ENCODE results near the gene GLDC.
"Not testable (repeated sequence)": the region's sequence is repeated elsewhere in the genome, so short reads cannot be mapped to it uniquely, and the experiment has no call there.

Gene GLDC

GRCh38 chr9:6644346-6645104 is 1.0 kb downstream of the GLDC start:
- DNase-seq (no peak), ATAC-seq (replicated peaks) (no peak)
- no peaks in the 10 kb centered on the region for H3K9me3 Mint-ChIP-seq
- H3K4me3 Mint-ChIP-seq, result peak overlapping the region; percentile 85 to 88
- H3K27ac Mint-ChIP-seq, result no peak overlapping the region
- H3K4me1 Mint-ChIP-seq, result peaks cover 19 to 47% of the 10 kb centered on the region in 2 donors
- H3K36me3 Mint-ChIP-seq, result peaks cover 6 to 21% of the 10 kb centered on the region in 2 donors
- peaks cover 38 to 45% of the 10 kb centered on the region in 2 donors for H3K27me3 Mint-ChIP-seq

GRCh38 chr9:6641961-6642360 is 3.6 kb downstream of the GLDC start:
- DNase-seq (no peak), ATAC-seq (replicated peaks) (no peak)
- H3K27me3 Mint-ChIP-seq, result peaks cover 37 to 50% of the 10 kb centered on the region in 2 donors
- H3K4me3 Mint-ChIP-seq, result no peak overlapping the region
- no peak overlapping the region for H3K27ac Mint-ChIP-seq
- H3K36me3 Mint-ChIP-seq, result peaks cover 13 to 21% of the 10 kb centered on the region in 2 donors
- peaks cover 15 to 54% of the 10 kb centered on the region in 2 donors for H3K4me1 Mint-ChIP-seq
- H3K9me3 Mint-ChIP-seq, result no peaks in the 10 kb centered on the region

- peaks cover 13 to 21% of the 10 kb centered on the region in 2 donors for H3K36me3 Mint-ChIP-seq
- no peak for ATAC-seq (replicated peaks)
- H3K27ac Mint-ChIP-seq, result no peak overlapping the region
- peaks cover 37 to 50% of the 10 kb centered on the region in 2 donors for H3K27me3 Mint-ChIP-seq
- H3K4me1 Mint-ChIP-seq, result peaks cover 15 to 53% of the 10 kb centered on the region in 2 donors
- no peak for DNase-seq
- no peak overlapping the region for H3K4me3 Mint-ChIP-seq
- H3K9me3 Mint-ChIP-seq, result no peaks in the 10 kb centered on the region
Observed at GRCh38 chr9:6641561-6641960, 4.0 kb downstream of the GLDC start.

GRCh38 chr9:6641056-6641455 is 4.5 kb downstream of the GLDC start:
- Mint-ChIP-seq H3K9me3 (no peaks in the 10 kb centered on the region), H3K4me3 (no peak overlapping the region), H3K27me3 (peaks cover 33 to 46% of the 10 kb centered on the region in 2 donors), H3K27ac (no peak overlapping the region), H3K36me3 (peaks cover 13 to 20% of the 10 kb centered on the region in 2 donors), H3K4me1 (peaks cover 12 to 48% of the 10 kb centered on the region in 2 donors)
- DNase-seq (no peak), ATAC-seq (replicated peaks) (no peak)

GRCh38 chr9:6640268-6641051 is 5.1 kb downstream of the GLDC start:
- Mint-ChIP-seq H3K27me3 (peaks cover 33 to 40% of the 10 kb centered on the region in 2 donors), H3K4me1 (peaks cover 8 to 42% of the 10 kb centered on the region in 2 donors), H3K4me3 (no peak overlapping the region), H3K27ac (no peak overlapping the region), H3K36me3 (peaks cover 13 to 20% of the 10 kb centered on the region in 2 donors), H3K9me3 (no peaks in the 10 kb centered on the region)
- no peak for DNase-seq
- no peak for ATAC-seq (replicated peaks)

GRCh38 chr9:6639622-6640021 is 5.9 kb downstream of the GLDC start:
- H3K9me3 Mint-ChIP-seq, result no peaks in the 10 kb centered on the region
- peaks cover 7 to 34% of the 10 kb centered on the region in 2 donors for H3K4me1 Mint-ChIP-seq
- H3K27ac Mint-ChIP-seq, result no peak overlapping the region
- DNase-seq (no peak), ATAC-seq (replicated peaks) (no peak)
- peaks cover 13 to 21% of the 10 kb centered on the region in 2 donors for H3K36me3 Mint-ChIP-seq
- H3K27me3 Mint-ChIP-seq, result peaks cover 33 to 35% of the 10 kb centered on the region in 2 donors
- no peak overlapping the region for H3K4me3 Mint-ChIP-seq

- peaks cover 5 to 7% of the 10 kb centered on the region in 2 donors for H3K36me3 Mint-ChIP-seq
- H3K27me3 Mint-ChIP-seq, result peaks cover 3 to 5% of the 10 kb centered on the region in 2 donors
- H3K9me3 Mint-ChIP-seq, result no peaks in the 10 kb centered on the region
- no peak for ATAC-seq (replicated peaks)
- DNase-seq, result no peak
- H3K4me3 Mint-ChIP-seq, result no peak overlapping the region
- no peak overlapping the region for H3K27ac Mint-ChIP-seq
- peaks cover 22 to 41% of the 10 kb centered on the region in 2 donors for H3K4me1 Mint-ChIP-seq
Observed at GRCh38 chr9:6634444-6634843, 11.1 kb downstream of the GLDC start.

- Mint-ChIP-seq H3K36me3 (peaks cover 2 to 5% of the 10 kb centered on the region in 2 donors), H3K9me3 (no peaks in the 10 kb centered on the region), H3K27ac (no peak overlapping the region), H3K4me1 (peaks cover 22 to 41% of the 10 kb centered on the region in 2 donors), H3K27me3 (no peaks in the 10 kb centered on the region), H3K4me3 (no peak overlapping the region)
- ATAC-seq (replicated peaks) (no peak), DNase-seq (no peak)
Observed at GRCh38 chr9:6633378-6633777, 12.2 kb downstream of the GLDC start.

- Mint-ChIP-seq H3K36me3 (peaks cover 0 to 5% of the 10 kb centered on the region in 2 donors), H3K27me3 (no peaks in the 10 kb centered on the region), H3K9me3 (no peaks in the 10 kb centered on the region), H3K27ac (no peak overlapping the region), H3K4me3 (peak overlapping the region in 1 of 2 donors; percentile 22), H3K4me1 (peaks cover 22 to 42% of the 10 kb centered on the region in 2 donors)
- DNase-seq (peak; percentile 58), ATAC-seq (replicated peaks) (peak; percentile 97 to 98)
Observed at GRCh38 chr9:6632516-6633183, 12.9 kb downstream of the GLDC start.

- Mint-ChIP-seq H3K4me3 (no peak overlapping the region), H3K27ac (no peak overlapping the region), H3K4me1 (peaks cover 22 to 49% of the 10 kb centered on the region in 2 donors), H3K36me3 (peaks cover 0 to 5% of the 10 kb centered on the region in 2 donors), H3K9me3 (no peaks in the 10 kb centered on the region), H3K27me3 (no peaks in the 10 kb centered on the region)
- no peak for DNase-seq
- no peak for ATAC-seq (replicated peaks)
Observed at GRCh38 chr9:6631207-6631512, 14.4 kb downstream of the GLDC start.

GRCh38 chr9:6630502-6631206 is 14.9 kb downstream of the GLDC start:
- Mint-ChIP-seq H3K27me3 (peaks cover 0 to under 1% of the 10 kb centered on the region in 2 donors), H3K9me3 (no peaks in the 10 kb centered on the region), H3K4me1 (peaks cover 22 to 49% of the 10 kb centered on the region in 2 donors), H3K36me3 (peaks cover 0 to 5% of the 10 kb centered on the region in 2 donors), H3K4me3 (no peak overlapping the region), H3K27ac (no peak overlapping the region)
- ATAC-seq (replicated peaks) (peak in 1 of 2 donors; percentile 28), DNase-seq (no peak)

GRCh38 chr9:6628704-6629103 is 16.8 kb downstream of the GLDC start:
- ATAC-seq (replicated peaks), result peak in 1 of 2 donors; percentile 15
- H3K36me3 Mint-ChIP-seq, result peaks cover 0 to 2% of the 10 kb centered on the region in 2 donors
- no peak overlapping the region for H3K27ac Mint-ChIP-seq

GRCh38 chr9:6625363-6625762 is 20.2 kb downstream of the GLDC start:
- peaks cover 2 to 3% of the 10 kb centered on the region in 2 donors for H3K36me3 Mint-ChIP-seq
- no peak for ATAC-seq (replicated peaks)
- no peaks in the 10 kb centered on the region for H3K9me3 Mint-ChIP-seq

More at GRCh38 chr9:6628704-6629103, 16.8 kb downstream of the GLDC start:
- H3K4me3 Mint-ChIP-seq, result no peak overlapping the region
- peaks cover 0 to 3% of the 10 kb centered on the region in 2 donors for H3K27me3 Mint-ChIP-seq
- no peaks in the 10 kb centered on the region for H3K9me3 Mint-ChIP-seq
- H3K4me1 Mint-ChIP-seq, result peaks cover 24 to 49% of the 10 kb centered on the region in 2 donors
- no peak for DNase-seq

GRCh38 chr9:6622784-6623183 is 22.7 kb downstream of the GLDC start:
- not testable (repeated sequence) for H3K27me3 Mint-ChIP-seq; H3K27ac Mint-ChIP-seq; ATAC-seq (replicated peaks); H3K4me3 Mint-ChIP-seq; DNase-seq; H3K9me3 Mint-ChIP-seq
- Mint-ChIP-seq H3K36me3 (peaks cover 7 to 10% of the 10 kb centered on the region in 2 donors), H3K4me1 (peaks cover 12 to 24% of the 10 kb centered on the region in 2 donors)

More at GRCh38 chr9:6625363-6625762, 20.2 kb downstream of the GLDC start:
- no peak for DNase-seq
- no peak overlapping the region for H3K4me3 Mint-ChIP-seq
- peaks cover 6 to 25% of the 10 kb centered on the region in 2 donors for H3K4me1 Mint-ChIP-seq
- H3K27me3 Mint-ChIP-seq, result peaks cover 0 to 3% of the 10 kb centered on the region in 2 donors
- H3K27ac Mint-ChIP-seq, result no peak overlapping the region

All from stimulated activated naive B cell treated with anti-CD40 and anti-IgM and Interleukin-4, amounts not matched to agents 10 μg/mL and 1 μg/mL and 100 μg/mL, for 72 hours (primary cell).